Osteocyte (in vitro differentiated cells): Measurements from ENCODE around the gene EFNA5. TPM values are rescaled to one million over a fixed set of nuclear protein-coding genes. Genes with fewer than 3 reads are reported as not detected.

ENCODE experiments used
- DNase-seq: peaks from one replicate; pipeline ENCODE4 v3.0.0; 2021; ENCODE audit warnings: mixed read lengths; ENCODE audit not compliant: unreplicated experiment; ENCODE audit errors: extremely low spot score
- H3K27ac Mint-ChIP-seq: one replicate; pipeline ENCODE4 v1.8.0; 2021; ENCODE audit warnings: mild to moderate bottlenecking, mixed read lengths; ENCODE audit not compliant: unreplicated experiment
- H3K27me3 Mint-ChIP-seq: one replicate; pipeline ENCODE4 v1.8.0; 2021; ENCODE audit warnings: mixed read lengths; ENCODE audit not compliant: unreplicated experiment
- H3K36me3 Mint-ChIP-seq: one replicate; pipeline ENCODE4 v1.8.0; 2021; ENCODE audit warnings: mixed read lengths; ENCODE audit not compliant: unreplicated experiment
- H3K4me1 Mint-ChIP-seq: one replicate; pipeline ENCODE4 v1.8.0; 2021; ENCODE audit warnings: mixed read lengths; ENCODE audit not compliant: unreplicated experiment
- H3K4me3 Mint-ChIP-seq: one replicate; pipeline ENCODE4 v1.8.0; 2021; ENCODE audit warnings: mild to moderate bottlenecking, moderate library complexity, mixed read lengths; ENCODE audit not compliant: unreplicated experiment
- H3K9me3 Mint-ChIP-seq: one replicate; pipeline ENCODE4 v1.8.0; 2021; ENCODE audit warnings: mixed read lengths; ENCODE audit not compliant: unreplicated experiment
- CTCF ChIP-seq: fragments of 200-600 bp; sonication (generic); IDR thresholded peaks from 2 replicates; pipeline ENCODE4 v1.5.0; 2021; ENCODE audit warnings: antibody characterized with exemption, mild to moderate bottlenecking, moderate library complexity
- total RNA-seq: library from RNA; stranded (reverse); gene quantifications from 2 replicates; pipeline ENCODE4 v1.2.1, GENCODE V29; 2021

The EFNA5 gene
- total RNA-seq, 1 donor from 2014 or later: 34.2 TPM

GRCh38 chr5:107370396-107370968 is 300.3 kb downstream of the EFNA5 start:
- Mint-ChIP-seq H3K9me3 (no peaks in the 10 kb centered on the region), H3K36me3 (no peaks in the 10 kb centered on the region), H3K4me3 (no peak overlapping the region), H3K4me1 (peaks cover 19% of the 10 kb centered on the region), H3K27me3 (no peaks in the 10 kb centered on the region), H3K27ac (no peak overlapping the region)
- TF ChIP-seq CTCF: no peak
- no peak for DNase-seq

GRCh38 chr5:107369622-107370021 is 301.1 kb downstream of the EFNA5 start:
- TF ChIP-seq CTCF: no peak
- no peak overlapping the region for H3K27ac Mint-ChIP-seq
- no peak overlapping the region for H3K4me3 Mint-ChIP-seq
- H3K27me3 Mint-ChIP-seq: no peaks in the 10 kb centered on the region
- H3K36me3 Mint-ChIP-seq: no peaks in the 10 kb centered on the region
- DNase-seq: no peak
- H3K4me1 Mint-ChIP-seq: peaks cover 22% of the 10 kb centered on the region
- H3K9me3 Mint-ChIP-seq: no peaks in the 10 kb centered on the region

- no peak overlapping the region for H3K27ac Mint-ChIP-seq
These were observed 302.1 kb downstream of the EFNA5 start for GRCh38 chr5:107368615-107369014.

GRCh38 chr5:107367939-107368338 is 302.8 kb downstream of the EFNA5 start:
- TF ChIP-seq CTCF: no peak
- Mint-ChIP-seq H3K27me3 (no peaks in the 10 kb centered on the region), H3K9me3 (no peaks in the 10 kb centered on the region), H3K27ac (no peak overlapping the region), H3K4me1 (peaks cover 20% of the 10 kb centered on the region), H3K4me3 (no peak overlapping the region), H3K36me3 (no peaks in the 10 kb centered on the region)
- no peak for DNase-seq

More at GRCh38 chr5:107368615-107369014, 302.1 kb downstream of the EFNA5 start:
- Mint-ChIP-seq H3K9me3 (no peaks in the 10 kb centered on the region), H3K36me3 (no peaks in the 10 kb centered on the region), H3K27me3 (no peaks in the 10 kb centered on the region), H3K4me3 (no peak overlapping the region), H3K4me1 (peaks cover 22% of the 10 kb centered on the region)
- DNase-seq: no peak
- TF ChIP-seq CTCF: no peak

- no peaks in the 10 kb centered on the region for H3K36me3 Mint-ChIP-seq
- peaks cover 19% of the 10 kb centered on the region for H3K4me1 Mint-ChIP-seq
- no peaks in the 10 kb centered on the region for H3K27me3 Mint-ChIP-seq
- H3K27ac Mint-ChIP-seq: no peak overlapping the region
- H3K4me3 Mint-ChIP-seq: no peak overlapping the region
- TF ChIP-seq CTCF: no peak
- DNase-seq: no peak
- H3K9me3 Mint-ChIP-seq: no peaks in the 10 kb centered on the region
These were observed 303.3 kb downstream of the EFNA5 start for GRCh38 chr5:107367480-107367879.
